OCI-LY7 (cell line): ENCODE data around the gene SETD1A.

ENCODE experiments used
- EZH2phosphoT487 ChIP-seq: fragments of 200-600 bp; sonication (generic); IDR thresholded peaks from 2 replicates; pipeline ENCODE4 v1.6.1; 2018; ENCODE audit warnings: low read depth, borderline replicate concordance, mild to moderate bottlenecking, mixed run types, antibody characterized with exemption, low read length, moderate library complexity, mixed read lengths
- TF ChIP-seq, protein P1 (sequence below): fragments of 200-600 bp; sonication (generic); conservative IDR thresholded peaks from 2 replicates; pipeline ENCODE4 v1.5.1; 2014; ENCODE audit warnings: mild to moderate bottlenecking, antibody characterized with exemption, low read length, moderate library complexity, mixed read lengths

- TF ChIP-seq, protein P1, sequence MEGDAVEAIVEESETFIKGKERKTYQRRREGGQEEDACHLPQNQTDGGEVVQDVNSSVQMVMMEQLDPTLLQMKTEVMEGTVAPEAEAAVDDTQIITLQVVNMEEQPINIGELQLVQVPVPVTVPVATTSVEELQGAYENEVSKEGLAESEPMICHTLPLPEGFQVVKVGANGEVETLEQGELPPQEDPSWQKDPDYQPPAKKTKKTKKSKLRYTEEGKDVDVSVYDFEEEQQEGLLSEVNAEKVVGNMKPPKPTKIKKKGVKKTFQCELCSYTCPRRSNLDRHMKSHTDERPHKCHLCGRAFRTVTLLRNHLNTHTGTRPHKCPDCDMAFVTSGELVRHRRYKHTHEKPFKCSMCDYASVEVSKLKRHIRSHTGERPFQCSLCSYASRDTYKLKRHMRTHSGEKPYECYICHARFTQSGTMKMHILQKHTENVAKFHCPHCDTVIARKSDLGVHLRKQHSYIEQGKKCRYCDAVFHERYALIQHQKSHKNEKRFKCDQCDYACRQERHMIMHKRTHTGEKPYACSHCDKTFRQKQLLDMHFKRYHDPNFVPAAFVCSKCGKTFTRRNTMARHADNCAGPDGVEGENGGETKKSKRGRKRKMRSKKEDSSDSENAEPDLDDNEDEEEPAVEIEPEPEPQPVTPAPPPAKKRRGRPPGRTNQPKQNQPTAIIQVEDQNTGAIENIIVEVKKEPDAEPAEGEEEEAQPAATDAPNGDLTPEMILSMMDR: no peak
- no peak for TF ChIP-seq EZH2phosphoT487
Measured at GRCh38 chr16:30912794-30913412, 44.7 kb upstream of the SETD1A start.
